Islet of Langerhans (tissue), 1 donor: ENCODE data around the gene LRRTM4.
"Not testable (repeated sequence)": the region's sequence is repeated elsewhere in the genome, so short reads cannot be mapped to it uniquely, and the experiment has no call there.

Source experiments
- FAIRE-seq: peaks from one replicate; lab custom pipeline; 2011; peaks lifted over from hg19 to GRCh38; lab: Jason Lieb, UNC

Gene LRRTM4

DNA sequence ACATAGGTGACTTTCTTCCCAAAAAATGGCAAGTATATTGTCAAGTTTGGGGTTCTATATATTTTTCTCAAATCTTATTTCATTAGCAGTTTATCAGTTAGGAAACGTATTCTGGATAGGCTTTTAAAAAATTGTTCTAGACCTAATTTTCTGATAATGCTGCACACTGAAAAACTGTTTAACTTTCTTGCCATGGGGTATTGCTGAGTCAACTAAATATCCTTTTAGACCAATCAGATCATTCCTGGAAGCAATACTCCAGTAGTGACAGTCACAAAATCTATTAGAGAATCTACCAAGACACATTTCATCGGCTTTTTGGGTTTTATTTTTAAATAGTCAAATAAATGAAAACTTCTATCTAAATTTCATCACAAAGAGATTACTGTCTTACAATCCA lies 440.6 kb downstream of the LRRTM4 start:
- FAIRE-seq: peak; percentile 66

- no peak for FAIRE-seq
Measured at GRCh38 chr2:77064324-77064723, 457.9 kb downstream of the LRRTM4 start.

DNA sequence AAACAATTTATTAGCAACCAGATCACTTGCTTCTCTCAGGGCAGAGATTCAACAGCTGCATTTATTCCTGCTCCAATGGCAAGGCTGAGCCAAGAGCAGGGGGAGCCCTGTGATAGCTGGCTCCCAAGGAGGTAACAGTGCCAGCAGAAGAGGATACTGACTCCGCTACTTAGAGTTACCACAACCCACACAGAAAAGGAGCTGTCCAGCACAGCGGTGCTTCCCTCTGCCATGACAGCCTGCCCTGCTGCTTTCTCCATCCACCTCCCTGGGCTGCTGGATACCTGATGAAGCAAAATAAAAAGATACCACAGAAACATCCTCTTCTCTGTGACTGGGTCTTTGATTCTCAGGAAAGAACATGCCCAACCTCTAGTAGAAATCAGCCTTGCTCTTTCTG lies 467.2 kb downstream of the LRRTM4 start:
- no peak for FAIRE-seq

GRCh38 chr2:77046339-77046738 lies 475.8 kb downstream of the LRRTM4 start:
- no peak for FAIRE-seq

GRCh38 chr2:77045456-77045855 lies 476.7 kb downstream of the LRRTM4 start:
- not testable (repeated sequence) for FAIRE-seq

GRCh38 chr2:77034445-77034844 lies 487.7 kb downstream of the LRRTM4 start:
- FAIRE-seq: no peak

DNA sequence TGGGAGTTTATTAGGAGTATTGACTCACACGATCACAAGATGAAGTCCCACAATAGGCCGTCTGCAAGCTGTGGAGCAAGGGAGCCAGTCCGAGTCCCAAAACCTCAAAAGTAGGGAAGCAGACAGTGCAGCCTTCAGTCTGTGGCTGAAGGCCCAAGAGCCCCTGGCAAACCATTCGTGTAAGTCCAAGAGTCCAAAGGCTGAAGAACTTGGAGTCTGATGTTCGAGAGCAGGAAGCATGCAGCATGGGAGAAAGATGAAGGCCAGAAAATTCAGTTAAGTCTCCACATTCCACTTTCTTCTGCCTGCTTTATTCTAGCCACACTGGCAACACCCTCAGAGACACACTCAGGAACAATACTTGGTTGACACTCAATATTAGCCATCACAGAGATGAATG lies 492.9 kb downstream of the LRRTM4 start:
- FAIRE-seq: not testable (repeated sequence)

DNA sequence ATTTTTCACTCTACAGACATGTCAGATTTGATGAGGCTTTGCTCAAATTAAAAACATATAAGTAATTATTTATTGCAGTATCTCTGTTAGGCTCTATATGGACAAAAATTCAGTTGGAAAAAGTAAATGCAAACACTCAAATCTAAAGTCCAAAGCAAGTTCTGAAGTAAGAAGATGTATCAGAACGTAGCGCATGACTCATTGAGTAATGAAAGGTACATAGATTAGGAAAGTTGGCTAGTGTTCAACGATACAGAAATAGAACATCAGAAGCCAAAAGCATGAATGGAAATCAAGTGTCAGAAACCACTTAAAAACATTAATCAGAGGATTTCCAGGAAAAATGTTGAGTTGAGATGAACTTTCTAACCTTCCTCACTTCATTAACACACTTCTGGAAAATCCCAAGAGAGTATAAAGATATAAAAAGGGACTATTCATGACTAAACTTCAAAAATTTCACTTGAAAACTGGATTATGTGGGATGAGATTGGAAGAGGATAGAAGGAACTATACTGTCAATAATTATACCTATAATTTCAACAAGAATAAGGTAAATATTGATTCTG lies 494.1 kb downstream of the LRRTM4 start:
- peak; percentile 96 for FAIRE-seq

DNA sequence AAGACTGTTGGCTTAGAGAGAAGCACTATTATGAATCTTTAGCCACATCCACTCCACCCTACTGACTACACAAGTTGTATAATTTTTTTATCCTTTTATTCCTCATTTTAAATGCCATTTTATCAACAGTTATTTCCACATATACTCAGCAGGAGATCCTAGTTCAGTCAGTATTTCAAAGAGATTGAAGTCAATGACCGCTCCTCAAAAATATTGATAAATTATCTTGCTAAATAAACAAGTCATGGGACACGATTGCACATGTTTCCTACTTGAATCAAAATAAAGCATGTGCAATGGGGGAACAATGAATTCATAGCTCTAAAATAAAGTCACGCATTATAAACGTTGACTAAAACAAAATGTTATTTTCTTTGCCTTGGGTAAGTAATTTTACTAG lies 496.5 kb downstream of the LRRTM4 start:
- FAIRE-seq: no peak

DNA sequence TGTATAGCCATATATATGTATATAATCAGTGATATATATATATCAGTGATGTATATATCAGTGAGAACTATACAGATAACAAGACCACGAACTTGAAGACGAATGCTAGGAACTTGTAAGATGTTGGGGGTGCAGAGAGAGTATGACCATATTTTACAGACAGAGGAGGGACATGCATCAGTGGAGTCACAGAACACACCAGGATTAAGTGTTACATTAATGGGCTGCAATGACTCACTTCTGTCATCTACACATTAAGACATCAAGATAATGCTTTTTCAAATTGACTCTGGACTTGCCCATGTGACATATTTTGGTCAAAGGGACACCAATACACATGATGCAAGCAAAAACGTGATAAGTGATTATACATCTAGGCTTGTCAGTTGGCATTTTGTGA lies 501.0 kb downstream of the LRRTM4 start:
- FAIRE-seq: no peak

- FAIRE-seq: no peak
Measured at GRCh38 chr2:77018219-77018618, 504.0 kb downstream of the LRRTM4 start.

DNA sequence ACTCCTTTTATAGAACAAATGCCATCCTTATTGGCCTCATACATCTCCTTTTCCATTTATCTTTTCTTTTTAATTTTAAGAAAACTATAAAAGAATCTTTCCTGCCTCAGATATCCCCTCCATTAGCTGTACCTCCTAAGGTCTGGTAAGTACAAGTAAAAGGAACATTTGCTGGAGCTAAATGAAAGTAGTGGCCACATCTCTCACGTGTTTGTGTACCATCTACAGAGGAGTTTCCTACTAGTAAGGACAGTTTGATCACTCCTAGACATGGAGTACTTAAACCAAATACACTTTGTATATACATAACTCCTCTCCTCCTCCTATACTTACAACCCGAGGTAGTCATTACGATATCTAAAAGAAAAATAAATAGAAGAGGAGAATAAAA lies 504.8 kb downstream of the LRRTM4 start:
- FAIRE-seq: no peak

DNA sequence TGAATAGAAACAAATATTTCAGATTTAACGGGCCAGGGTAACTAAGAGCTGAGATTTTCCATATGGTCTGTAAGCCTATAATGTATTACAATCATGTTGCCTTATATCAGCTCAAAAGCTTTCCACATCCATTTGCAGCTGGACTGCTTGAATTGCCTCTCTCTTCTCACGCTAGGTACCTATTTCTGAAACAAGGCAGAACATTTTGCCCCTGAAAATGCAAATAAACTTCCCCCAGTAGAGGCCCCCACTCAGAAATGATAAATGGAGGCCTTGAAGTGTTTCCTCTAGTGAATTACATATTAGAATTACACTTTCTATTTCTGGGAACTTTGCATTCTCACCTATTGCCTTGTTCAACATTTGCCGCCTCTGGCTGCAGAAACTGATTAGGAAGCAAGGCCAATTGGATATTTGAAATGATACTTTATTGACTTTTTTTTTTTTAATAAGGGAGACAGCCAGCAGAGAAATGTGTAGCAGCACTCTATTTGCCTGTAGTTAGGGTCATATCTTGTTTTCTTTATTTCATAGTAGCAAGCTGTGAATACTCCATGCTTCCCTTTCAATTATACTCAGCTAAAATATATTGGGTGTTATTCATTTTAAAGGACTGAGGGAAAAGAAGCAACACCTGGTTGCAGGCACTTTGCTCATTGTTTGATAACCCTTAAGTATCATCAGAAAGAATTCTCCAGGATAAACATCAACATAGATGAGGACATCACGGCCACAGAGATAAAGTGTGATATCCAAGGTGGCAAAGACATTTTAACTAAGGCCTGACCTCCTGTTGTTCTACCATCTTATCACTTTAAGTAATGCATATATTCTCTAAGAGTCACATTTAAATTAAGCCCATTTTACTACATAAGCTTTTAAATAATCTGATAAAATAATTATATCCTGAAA lies 505.5 kb downstream of the LRRTM4 start:
- no peak for FAIRE-seq

DNA sequence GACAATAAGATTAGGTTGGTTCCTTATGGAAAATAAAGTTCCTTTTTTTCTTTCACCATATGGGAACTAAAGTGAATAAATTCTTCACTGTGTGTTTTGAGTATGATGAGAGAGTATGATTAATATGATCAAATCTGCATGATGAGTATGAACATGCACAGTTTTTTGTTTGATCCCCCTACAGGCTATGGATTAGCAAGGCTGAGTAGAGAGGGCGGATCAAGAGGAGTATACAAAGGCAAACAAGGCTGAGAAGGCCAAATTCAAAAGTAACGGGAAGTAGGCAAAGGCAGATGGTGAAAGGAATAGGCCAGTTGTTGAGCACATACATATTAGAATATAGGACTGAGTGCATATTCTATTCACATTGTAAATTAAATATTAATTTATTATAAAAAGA lies 508.2 kb downstream of the LRRTM4 start:
- FAIRE-seq: no peak

DNA sequence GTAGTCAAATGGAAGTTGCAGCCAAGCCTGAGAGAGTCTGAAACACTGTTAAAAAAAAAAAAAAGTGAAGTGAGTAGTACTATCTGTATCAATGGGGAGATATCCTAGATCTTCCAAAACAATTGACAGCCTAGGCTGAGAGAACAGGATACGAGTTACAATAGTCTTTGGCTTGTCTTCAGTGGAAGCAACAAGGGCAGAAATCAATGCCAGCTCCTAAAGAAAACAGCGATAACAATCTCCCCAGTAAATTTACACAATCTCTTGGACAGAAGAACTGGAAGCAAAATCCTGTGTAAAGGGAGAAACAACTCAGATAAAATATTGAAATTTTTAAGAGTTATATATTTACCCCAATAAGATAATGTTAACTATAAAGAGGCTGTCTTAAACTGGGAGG lies 508.7 kb downstream of the LRRTM4 start:
- FAIRE-seq: no peak

DNA sequence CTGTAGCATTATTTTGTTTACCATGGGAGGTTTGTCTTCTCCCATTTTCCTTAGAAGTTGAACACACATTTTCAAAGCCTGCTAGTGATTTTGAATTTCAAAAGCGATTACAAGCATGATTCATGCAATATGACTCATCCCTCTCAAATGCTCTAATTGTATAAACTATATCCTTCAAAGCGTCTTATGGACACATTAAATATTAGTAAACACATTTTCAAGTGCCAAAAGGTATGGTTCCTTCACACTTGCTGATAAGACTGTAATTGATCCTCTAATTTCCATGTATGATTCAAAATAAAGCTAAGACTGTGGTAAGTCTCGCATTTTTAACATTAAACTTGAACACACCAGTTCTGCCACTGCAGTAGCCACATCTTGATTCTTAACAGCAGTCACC lies 512.9 kb downstream of the LRRTM4 start:
- peak; percentile 86 for FAIRE-seq

- FAIRE-seq: no peak
Measured at GRCh38 chr2:77008853-77009252, 513.3 kb downstream of the LRRTM4 start.

DNA sequence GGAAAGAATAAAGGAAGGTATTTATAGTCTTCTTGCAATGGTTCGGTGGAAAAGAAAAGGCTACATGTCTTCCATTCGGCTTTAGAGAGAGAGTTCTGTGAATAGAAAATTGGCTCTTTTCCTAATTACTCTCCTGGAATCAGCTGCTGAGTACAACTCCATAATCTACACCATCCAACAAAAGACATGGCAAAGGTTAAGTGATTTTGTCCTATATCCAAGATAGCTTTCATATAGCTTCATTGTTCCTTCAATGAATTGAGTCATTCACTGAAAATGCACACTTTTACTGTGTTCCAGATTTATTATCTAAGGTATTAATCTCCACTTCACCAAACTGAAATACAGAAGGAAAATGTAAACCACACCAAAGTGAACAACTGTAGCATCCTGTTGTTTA lies 514.5 kb downstream of the LRRTM4 start:
- no peak for FAIRE-seq

DNA sequence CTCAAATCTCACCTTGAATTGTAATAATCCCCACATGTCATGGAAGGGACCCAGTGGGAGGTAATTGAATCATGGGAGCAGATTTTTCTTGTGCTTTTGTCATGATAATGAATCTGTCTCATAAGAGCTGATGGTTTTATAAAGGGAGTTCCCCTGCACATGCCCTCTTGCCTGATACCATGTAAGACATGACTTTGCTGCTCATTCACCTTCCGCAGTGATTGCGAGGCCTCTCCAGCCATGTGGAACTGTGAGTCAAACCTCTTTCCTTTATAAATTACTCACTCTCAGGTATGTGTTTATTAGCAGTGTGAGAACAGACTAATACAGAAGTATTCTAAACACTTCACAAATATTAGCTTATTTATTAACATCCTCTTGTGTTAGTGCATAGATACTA lies 516.7 kb downstream of the LRRTM4 start:
- FAIRE-seq: no peak

DNA sequence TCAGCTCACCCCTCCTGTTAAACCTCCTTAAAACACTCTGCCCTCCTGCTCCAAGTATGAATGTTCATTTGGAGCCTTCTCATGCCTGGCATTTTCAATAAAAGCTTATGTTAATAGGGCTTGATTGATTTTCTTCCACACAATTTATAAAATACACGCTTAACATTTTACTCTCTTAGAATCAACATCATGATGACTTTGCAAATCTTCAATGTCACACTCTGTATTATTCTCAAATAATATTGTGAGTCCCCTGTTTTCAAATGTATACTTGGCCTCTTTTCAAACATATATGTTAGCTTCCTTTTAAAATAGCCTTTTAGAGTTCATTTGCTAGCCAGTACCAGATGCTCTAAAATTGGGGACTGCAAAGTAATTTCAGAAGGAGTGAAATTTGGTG lies 520.3 kb downstream of the LRRTM4 start:
- FAIRE-seq: no peak

DNA sequence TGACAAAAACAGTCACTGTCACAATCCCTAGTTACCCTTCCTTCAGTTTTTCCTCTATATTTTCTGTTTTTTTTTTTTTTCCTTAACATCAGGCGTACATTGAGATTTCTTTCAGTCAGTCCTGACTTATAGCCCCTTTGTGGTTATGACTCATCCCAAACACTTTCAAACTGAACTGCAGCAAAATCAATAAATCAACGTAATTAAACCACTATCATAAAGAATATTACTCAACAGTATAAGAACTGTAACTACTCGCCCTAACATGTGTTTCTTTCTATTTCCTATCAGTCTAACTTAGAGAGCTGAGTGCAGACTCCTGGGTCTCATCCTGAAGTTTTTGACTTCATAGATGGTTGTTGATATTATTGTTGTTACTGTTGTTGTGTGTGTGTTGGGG lies 523.5 kb downstream of the LRRTM4 start:
- no peak for FAIRE-seq

- no peak for FAIRE-seq
Measured at GRCh38 chr2:76998152-76998551, 524.0 kb downstream of the LRRTM4 start.

DNA sequence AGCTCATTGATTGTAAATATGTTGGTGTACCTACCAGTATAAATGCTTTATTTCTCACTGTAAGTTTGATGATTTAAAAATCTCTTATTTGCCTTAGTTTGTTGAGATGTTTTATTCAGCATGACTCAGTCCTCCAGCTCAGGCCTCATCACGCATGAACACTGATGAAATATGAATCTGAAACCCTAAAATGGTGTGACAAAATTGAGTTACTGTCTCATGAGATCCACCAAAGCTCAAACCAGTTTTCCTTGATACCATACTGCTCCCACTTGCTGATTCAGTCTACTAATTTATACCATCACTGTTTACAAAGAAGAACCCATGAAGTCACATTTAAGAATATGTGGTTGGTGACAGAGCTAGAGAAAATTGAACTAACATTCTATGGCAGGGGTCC lies 524.9 kb downstream of the LRRTM4 start:
- FAIRE-seq: no peak
